ENCODE data around the gene RAB11A. TPM values are rescaled to one million over a fixed set of nuclear protein-coding genes. Genes with fewer than 3 reads are reported as not detected.
A peak's percentile ranks its signal among the peaks of the same experiment; 100 is the strongest.

Gene RAB11A
- total and polyA plus RNA-seq, 9 of the 15 experiments (the other 6 are each of a cell fraction or from before 2014, with no cell fraction given), result 129 to 369 (median 245) TPM

DNA sequence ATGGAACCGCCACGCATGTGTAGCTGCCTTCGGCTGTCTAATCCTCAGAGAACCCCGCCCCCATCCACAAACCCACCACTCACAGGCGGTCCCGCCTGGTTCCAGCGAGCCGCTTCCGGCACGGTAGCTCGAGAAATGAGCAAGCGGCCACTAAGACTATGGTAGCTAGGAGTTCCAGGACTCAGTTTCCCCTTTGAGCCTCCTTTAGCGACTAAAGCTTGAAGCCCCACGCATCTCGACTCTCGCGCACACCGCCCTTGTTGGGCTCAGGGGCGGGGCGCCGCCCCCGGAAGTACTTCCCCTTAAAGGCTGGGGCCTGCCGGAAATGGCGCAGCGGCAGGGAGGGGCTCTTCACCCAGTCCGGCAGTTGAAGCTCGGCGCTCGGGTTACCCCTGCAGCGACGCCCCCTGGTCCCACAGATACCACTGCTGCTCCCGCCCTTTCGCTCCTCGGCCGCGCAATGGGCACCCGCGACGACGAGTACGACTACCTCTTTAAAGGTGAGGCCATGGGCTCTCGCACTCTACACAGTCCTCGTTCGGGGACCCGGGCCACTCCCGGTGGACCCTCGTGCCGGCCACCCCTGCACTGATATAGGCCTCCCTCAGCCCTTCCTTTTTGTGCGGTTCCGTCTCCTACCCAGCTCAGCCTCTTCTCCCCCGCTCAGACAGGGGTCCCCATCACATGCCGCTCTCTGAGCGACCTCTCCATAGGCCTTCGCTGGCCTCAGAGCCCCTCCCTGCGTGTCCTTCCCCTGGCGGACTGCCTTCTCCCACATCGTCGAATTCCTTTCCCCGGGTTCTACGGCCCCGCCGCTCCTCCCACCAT is at the start of gene RAB11A (continued):
- TF ChIP-seq, protein P1, sequence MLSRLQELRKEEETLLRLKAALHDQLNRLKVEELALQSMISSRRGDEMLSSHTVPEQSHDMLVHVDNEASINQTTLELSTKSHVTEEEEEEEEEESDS (CRISPR knock-in tag; IDR thresholded peaks at IDR 0.05), result no peak
- TF ChIP-seq KLF16 (IDR thresholded peaks at IDR 0.05), result peak; percentile 53
- peak; percentile 85 for TF ChIP-seq CTBP1 (IDR thresholded peaks at IDR 0.05; ENCODE audit: borderline replicate concordance)
- TF ChIP-seq TCF7L2 (IDR thresholded peaks at IDR 0.05; ENCODE audit: low read depth, low read length), result no peak
- no peak for TF ChIP-seq STAT5A (IDR thresholded peaks at IDR 0.05; ENCODE audit: borderline replicate concordance, low read length)
- TF ChIP-seq, protein P2, sequence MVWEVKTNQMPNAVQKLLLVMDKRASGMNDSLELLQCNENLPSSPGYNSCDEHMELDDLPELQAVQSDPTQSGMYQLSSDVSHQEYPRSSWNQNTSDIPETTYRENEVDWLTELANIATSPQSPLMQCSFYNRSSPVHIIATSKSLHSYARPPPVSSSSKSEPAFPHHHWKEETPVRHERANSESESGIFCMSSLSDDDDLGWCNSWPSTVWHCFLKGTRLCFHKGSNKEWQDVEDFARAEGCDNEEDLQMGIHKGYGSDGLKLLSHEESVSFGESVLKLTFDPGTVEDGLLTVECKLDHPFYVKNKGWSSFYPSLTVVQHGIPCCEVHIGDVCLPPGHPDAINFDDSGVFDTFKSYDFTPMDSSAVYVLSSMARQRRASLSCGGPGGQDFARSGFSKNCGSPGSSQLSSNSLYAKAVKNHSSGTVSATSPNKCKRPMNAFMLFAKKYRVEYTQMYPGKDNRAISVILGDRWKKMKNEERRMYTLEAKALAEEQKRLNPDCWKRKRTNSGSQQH (CRISPR knock-in tag; IDR thresholded peaks at IDR 0.05), result no peak
- TF ChIP-seq, protein P3, sequence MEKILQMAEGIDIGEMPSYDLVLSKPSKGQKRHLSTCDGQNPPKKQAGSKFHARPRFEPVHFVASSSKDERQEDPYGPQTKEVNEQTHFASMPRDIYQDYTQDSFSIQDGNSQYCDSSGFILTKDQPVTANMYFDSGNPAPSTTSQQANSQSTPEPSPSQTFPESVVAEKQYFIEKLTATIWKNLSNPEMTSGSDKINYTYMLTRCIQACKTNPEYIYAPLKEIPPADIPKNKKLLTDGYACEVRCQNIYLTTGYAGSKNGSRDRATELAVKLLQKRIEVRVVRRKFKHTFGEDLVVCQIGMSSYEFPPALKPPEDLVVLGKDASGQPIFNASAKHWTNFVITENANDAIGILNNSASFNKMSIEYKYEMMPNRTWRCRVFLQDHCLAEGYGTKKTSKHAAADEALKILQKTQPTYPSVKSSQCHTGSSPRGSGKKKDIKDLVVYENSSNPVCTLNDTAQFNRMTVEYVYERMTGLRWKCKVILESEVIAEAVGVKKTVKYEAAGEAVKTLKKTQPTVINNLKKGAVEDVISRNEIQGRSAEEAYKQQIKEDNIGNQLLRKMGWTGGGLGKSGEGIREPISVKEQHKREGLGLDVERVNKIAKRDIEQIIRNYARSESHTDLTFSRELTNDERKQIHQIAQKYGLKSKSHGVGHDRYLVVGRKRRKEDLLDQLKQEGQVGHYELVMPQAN (IDR thresholded peaks at IDR 0.05; ENCODE audit: borderline replicate concordance), result peak; percentile 71; the same call in 1 of the 2 replicates
- TF ChIP-seq SNRNP70 (optimal IDR thresholded peaks at IDR 0.05; ENCODE audit: low read depth, low read length), result no peak
- no peak for TF ChIP-seq ZKSCAN3 (CRISPR knock-in tag; IDR thresholded peaks at IDR 0.05)
- TF ChIP-seq, protein P4, sequence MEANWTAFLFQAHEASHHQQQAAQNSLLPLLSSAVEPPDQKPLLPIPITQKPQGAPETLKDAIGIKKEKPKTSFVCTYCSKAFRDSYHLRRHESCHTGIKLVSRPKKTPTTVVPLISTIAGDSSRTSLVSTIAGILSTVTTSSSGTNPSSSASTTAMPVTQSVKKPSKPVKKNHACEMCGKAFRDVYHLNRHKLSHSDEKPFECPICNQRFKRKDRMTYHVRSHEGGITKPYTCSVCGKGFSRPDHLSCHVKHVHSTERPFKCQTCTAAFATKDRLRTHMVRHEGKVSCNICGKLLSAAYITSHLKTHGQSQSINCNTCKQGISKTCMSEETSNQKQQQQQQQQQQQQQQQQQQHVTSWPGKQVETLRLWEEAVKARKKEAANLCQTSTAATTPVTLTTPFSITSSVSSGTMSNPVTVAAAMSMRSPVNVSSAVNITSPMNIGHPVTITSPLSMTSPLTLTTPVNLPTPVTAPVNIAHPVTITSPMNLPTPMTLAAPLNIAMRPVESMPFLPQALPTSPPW (CRISPR knock-in tag; IDR thresholded peaks at IDR 0.05), result peak; percentile 99
- TF ChIP-seq, protein P5, sequence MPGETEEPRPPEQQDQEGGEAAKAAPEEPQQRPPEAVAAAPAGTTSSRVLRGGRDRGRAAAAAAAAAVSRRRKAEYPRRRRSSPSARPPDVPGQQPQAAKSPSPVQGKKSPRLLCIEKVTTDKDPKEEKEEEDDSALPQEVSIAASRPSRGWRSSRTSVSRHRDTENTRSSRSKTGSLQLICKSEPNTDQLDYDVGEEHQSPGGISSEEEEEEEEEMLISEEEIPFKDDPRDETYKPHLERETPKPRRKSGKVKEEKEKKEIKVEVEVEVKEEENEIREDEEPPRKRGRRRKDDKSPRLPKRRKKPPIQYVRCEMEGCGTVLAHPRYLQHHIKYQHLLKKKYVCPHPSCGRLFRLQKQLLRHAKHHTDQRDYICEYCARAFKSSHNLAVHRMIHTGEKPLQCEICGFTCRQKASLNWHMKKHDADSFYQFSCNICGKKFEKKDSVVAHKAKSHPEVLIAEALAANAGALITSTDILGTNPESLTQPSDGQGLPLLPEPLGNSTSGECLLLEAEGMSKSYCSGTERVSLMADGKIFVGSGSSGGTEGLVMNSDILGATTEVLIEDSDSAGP (CRISPR knock-in tag; IDR thresholded peaks at IDR 0.05), result peak; percentile 57
- TF ChIP-seq POLR2B (IDR thresholded peaks at IDR 0.05; ENCODE audit: low read depth, partially characterized antibody), result peak; percentile 97
- TF ChIP-seq RFX7 (CRISPR knock-in tag; IDR thresholded peaks at IDR 0.05), result no peak
- TF ChIP-seq ZBED1 (IDR thresholded peaks at IDR 0.05), result no peak
- TF ChIP-seq PYGO2 (tag; IDR thresholded peaks at IDR 0.05), result no peak
- no peak for TF ChIP-seq ZNF253 (CRISPR knock-in tag; conservative IDR thresholded peaks at IDR 0.05)
- TF ChIP-seq ZFP36 (IDR thresholded peaks at IDR 0.05; ENCODE audit: low read depth, low read length, partially characterized antibody), result peak; percentile 17
- TF ChIP-seq MTA1 (IDR thresholded peaks at IDR 0.05; ENCODE audit: borderline replicate concordance), result no peak; the same call in none of the 2 replicates
- TF ChIP-seq, protein P6, sequence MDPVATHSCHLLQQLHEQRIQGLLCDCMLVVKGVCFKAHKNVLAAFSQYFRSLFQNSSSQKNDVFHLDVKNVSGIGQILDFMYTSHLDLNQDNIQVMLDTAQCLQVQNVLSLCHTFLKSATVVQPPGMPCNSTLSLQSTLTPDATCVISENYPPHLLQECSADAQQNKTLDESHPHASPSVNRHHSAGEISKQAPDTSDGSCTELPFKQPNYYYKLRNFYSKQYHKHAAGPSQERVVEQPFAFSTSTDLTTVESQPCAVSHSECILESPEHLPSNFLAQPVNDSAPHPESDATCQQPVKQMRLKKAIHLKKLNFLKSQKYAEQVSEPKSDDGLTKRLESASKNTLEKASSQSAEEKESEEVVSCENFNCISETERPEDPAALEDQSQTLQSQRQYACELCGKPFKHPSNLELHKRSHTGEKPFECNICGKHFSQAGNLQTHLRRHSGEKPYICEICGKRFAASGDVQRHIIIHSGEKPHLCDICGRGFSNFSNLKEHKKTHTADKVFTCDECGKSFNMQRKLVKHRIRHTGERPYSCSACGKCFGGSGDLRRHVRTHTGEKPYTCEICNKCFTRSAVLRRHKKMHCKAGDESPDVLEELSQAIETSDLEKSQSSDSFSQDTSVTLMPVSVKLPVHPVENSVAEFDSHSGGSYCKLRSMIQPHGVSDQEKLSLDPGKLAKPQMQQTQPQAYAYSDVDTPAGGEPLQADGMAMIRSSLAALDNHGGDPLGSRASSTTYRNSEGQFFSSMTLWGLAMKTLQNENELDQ (CRISPR knock-in tag; IDR thresholded peaks at IDR 0.05; ENCODE audit: borderline replicate concordance), result 0 out of 2 replicates have a peak, but pooled peaks have one; percentile 81

All from K562 (cell line).